ENCODE results near the gene SIK2. TPM values are rescaled to one million over a fixed set of nuclear protein-coding genes. Genes with fewer than 3 reads are reported as not detected.

Gene SIK2
- total and polyA plus RNA-seq, 4 donors, result 7.2 to 31.8 (median 17.3) TPM

DNA sequence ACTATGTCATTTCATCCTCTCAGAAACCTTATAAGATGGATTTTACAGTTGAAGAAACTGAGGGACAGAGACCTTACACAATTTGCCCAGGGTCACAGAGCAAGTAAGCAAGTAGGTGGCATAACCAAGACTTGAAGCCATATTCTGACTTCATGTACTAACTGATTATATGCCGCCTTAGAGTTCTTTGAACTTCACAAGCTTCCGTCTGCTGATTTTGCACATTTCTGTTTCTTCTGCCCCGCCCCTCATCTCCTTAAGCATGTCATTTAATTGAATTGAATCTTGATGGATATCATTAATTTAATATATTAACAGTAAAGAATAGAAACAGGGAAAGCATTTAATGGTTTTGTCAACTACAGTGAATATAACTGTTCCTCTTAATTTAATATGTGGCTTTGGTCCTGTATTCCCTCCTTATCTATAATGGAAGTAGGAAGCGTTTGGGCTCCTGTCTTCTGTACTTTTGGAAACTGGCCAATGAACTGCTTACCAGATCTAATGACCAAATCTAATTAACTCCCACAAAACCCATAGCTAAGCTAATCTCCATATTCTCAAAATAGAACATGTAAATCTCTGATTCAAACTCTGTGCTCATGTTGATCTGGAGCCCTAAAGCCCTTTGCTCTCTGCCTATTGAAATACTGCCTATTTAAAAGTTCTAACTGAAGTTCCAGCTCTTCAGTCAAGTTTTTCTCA, 30.4 kb downstream of the SIK2 start:
- Histone ChIP-seq H3K9me3 (ENCODE audit: control insufficient read depth in 4 of 4, insufficient read depth in 3 of 4, low read length in 3 of 4) (no peaks in the 10 kb centered on the region), H3K27ac (ENCODE audit: low read depth in 1 of 2, low read length in 1 of 2) (no peak overlapping the region), H3K9ac (ENCODE audit: insufficient read depth in 1 of 2, low read length in 2 of 2) (no peak overlapping the region), H3K4me1 (ENCODE audit: control insufficient read depth in 5 of 5, insufficient read depth in 5 of 5, low read length in 5 of 5) (peaks cover 0 to 40% (median 2%) of the 10 kb centered on the region in 5 donors), H3K27me3 (ENCODE audit: control insufficient read depth in 3 of 3, insufficient read depth in 3 of 3, low read length in 2 of 3) (no peaks in the 10 kb centered on the region), H3K4me3 (no peak overlapping the region), H3K36me3 (ENCODE audit: control insufficient read depth in 4 of 4, insufficient read depth in 4 of 4, low read length in 4 of 4) (peaks cover 0 to 6% (median 2%) of the 10 kb centered on the region in 4 donors)
- WGBS, 2 donors, result 87 to 94% methylated on average over 4 of the region's 4 CpGs
- TF ChIP-seq, protein P1, sequence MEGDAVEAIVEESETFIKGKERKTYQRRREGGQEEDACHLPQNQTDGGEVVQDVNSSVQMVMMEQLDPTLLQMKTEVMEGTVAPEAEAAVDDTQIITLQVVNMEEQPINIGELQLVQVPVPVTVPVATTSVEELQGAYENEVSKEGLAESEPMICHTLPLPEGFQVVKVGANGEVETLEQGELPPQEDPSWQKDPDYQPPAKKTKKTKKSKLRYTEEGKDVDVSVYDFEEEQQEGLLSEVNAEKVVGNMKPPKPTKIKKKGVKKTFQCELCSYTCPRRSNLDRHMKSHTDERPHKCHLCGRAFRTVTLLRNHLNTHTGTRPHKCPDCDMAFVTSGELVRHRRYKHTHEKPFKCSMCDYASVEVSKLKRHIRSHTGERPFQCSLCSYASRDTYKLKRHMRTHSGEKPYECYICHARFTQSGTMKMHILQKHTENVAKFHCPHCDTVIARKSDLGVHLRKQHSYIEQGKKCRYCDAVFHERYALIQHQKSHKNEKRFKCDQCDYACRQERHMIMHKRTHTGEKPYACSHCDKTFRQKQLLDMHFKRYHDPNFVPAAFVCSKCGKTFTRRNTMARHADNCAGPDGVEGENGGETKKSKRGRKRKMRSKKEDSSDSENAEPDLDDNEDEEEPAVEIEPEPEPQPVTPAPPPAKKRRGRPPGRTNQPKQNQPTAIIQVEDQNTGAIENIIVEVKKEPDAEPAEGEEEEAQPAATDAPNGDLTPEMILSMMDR (IDR thresholded peaks at IDR 0.05; ENCODE audit: control extremely low read depth, extremely low read depth), result no peak
- DNase-seq, result no peak
- no peak for ATAC-seq (ENCODE audit: insufficient read depth, low FRiP score)

DNA sequence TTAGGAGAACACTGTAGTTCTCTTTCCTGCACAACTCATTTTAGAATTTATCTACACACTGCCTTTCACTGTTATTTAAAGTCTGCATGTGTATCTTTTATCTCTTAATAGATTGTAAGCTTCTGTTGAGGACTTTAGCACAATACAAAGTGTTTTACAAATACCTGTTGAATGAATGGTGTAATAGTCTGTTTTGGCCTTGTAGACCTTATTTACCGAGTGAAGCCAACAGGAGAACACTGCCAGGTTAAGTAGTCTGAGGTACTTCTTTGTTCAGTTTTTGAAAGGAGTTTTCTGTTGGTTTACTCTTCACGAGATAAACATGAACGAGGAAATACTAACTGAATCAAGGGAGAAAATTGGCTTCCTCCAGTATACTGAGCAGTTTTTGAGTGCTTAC, 31.0 kb downstream of the SIK2 start:
- WGBS, 2 donors, result 50 to 71% methylated on average over 3 of the region's 3 CpGs
- no peaks in the 10 kb centered on the region for H3K9me3 ChIP-seq (ENCODE audit: control insufficient read depth in 4 of 4, insufficient read depth in 3 of 4, low read length in 3 of 4)
- no peaks in the 10 kb centered on the region for H3K27me3 ChIP-seq (ENCODE audit: control insufficient read depth in 3 of 3, insufficient read depth in 3 of 3, low read length in 2 of 3)
- H3K36me3 ChIP-seq (ENCODE audit: control insufficient read depth in 4 of 4, insufficient read depth in 4 of 4, low read length in 4 of 4), result peaks cover 0 to 10% (median 5%) of the 10 kb centered on the region in 4 donors
- DNase-seq (no peak), ATAC-seq (ENCODE audit: insufficient read depth, low FRiP score) (no peak)
- TF ChIP-seq, protein P1 (IDR thresholded peaks at IDR 0.05; ENCODE audit: control extremely low read depth, extremely low read depth), result no peak
- H3K4me3 ChIP-seq, result no peak overlapping the region
- H3K9ac ChIP-seq (ENCODE audit: insufficient read depth in 1 of 2, low read length in 2 of 2), result no peak overlapping the region
- peaks cover 0 to 43% (median 2%) of the 10 kb centered on the region in 5 donors for H3K4me1 ChIP-seq (ENCODE audit: control insufficient read depth in 5 of 5, insufficient read depth in 5 of 5, low read length in 5 of 5)
- H3K27ac ChIP-seq (ENCODE audit: low read depth in 1 of 2, low read length in 1 of 2), result no peak overlapping the region

DNA sequence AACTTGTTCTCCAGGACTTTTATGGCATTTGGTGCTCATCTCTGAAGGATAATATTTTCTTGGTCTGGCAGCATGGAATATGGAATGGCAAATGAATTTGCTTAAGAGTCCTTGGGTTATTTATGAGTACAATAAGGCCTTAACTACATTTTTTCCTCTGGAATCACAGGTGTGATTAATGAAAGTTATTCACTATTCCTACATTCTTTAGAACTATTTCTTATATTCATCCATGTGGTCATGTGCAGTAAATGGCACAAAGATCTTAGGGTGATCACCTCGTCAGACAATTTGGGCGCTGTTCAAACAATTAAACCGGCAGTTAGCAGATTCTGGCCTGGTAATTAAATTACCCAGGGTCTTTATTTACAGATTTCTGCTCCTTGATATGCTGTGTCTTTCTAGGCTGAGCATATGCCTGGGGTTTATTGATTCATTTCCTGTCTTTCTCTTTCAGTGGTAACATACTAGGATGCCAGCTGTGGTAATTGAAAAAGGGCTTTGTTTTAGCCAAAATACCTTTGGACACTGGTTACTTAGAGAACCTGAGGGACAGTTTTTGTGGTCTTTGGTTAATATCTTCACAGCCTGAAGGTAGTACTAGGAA, 31.6 kb downstream of the SIK2 start:
- Histone ChIP-seq H3K9ac (ENCODE audit: insufficient read depth in 1 of 2, low read length in 2 of 2) (no peak overlapping the region), H3K4me1 (ENCODE audit: control insufficient read depth in 5 of 5, insufficient read depth in 5 of 5, low read length in 5 of 5) (peaks cover 0 to 44% (median 2%) of the 10 kb centered on the region in 5 donors), H3K27me3 (ENCODE audit: control insufficient read depth in 3 of 3, insufficient read depth in 3 of 3, low read length in 2 of 3) (no peaks in the 10 kb centered on the region), H3K27ac (ENCODE audit: low read depth in 1 of 2, low read length in 1 of 2) (peak overlapping the region in 1 of 2 donors; percentile 66), H3K36me3 (ENCODE audit: control insufficient read depth in 4 of 4, insufficient read depth in 4 of 4, low read length in 4 of 4) (peaks cover 0 to 11% (median 6%) of the 10 kb centered on the region in 4 donors), H3K4me3 (no peak overlapping the region), H3K9me3 (ENCODE audit: control insufficient read depth in 4 of 4, insufficient read depth in 3 of 4, low read length in 3 of 4) (no peaks in the 10 kb centered on the region)
- ATAC-seq (ENCODE audit: insufficient read depth, low FRiP score) (no peak), DNase-seq (no peak)
- TF ChIP-seq, protein P1 (IDR thresholded peaks at IDR 0.05; ENCODE audit: control extremely low read depth, extremely low read depth), result no peak
- WGBS, 2 donors, result 26 to 50% methylated on average over 3 of the region's 3 CpGs
